Medulla oblongata (tissue), 1 donor: ENCODE measurements around the gene GRB7.
"Not testable (repeated sequence)": the region's sequence is repeated elsewhere in the genome, so short reads cannot be mapped to it uniquely, and the experiment has no call there.

Source experiments
- DNase-seq: peaks from one replicate; pipeline ENCODE4 v3.0.0-alpha.2; 2015; ENCODE audit errors: extremely low spot score

Gene GRB7

GRCh38 chr17:39732586-39732985 is 5.2 kb upstream of the GRB7 start:
- DNase-seq, result no peak

DNA sequence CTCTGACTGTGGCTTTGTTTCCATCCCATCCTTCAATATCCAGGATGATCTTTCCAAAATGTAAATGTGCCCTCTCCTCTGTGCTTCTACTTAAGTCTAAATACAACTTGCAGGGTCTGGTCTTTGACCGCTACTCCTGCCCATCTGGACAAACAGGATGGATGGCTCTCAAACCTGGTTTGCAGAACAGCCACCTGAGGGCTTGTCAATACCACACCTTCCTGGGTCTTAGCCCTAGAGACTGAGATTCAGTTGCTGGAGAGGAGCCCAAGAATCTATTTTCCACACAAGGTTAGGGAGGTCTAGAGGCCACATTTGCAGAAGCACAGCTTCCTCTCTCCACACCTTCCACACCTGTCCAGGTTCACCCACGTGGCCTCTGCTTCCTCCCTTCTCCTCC is 1.9 kb upstream of the GRB7 start:
- DNase-seq, result no peak

DNA sequence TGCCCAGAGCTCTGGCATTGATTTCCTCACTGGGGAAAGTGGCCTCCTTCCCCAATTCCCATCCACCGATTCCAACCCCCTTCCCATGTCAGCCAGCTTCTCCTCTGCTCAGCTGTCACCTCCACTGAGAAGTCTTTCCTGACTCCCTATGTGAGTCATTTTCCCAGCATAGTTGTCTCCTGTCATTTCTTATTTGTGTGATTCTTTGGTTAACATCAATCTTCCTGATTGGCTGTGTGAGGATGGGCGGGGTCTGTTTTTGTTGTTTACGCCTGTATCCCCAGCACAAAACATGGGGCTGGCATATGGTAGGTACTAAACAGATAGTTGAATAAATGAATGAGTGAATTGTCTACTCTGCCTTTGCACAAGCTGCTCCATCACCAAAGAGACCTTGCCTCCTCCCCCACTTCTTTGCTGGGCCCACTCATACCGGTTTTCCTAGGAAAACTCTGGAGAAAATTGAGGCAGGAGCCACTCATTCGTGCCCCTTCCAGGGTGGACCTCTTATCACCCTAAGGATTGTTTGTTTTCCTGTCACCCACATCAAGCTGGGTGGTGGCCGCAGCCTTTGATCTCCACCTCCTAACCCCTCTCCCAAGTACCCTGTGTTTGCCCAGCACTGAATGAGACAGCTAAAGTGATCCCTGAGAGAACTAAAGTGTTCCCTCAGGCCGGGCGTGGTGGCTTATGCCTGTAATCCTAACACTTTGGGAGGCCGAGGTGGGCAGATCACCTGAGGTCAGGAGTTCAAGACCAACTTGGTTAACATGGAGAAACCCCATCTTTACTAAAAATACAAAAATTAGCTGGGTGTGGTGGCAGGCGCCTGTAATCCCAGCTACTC is 1.2 kb upstream of the GRB7 start:
- no peak for DNase-seq

DNA sequence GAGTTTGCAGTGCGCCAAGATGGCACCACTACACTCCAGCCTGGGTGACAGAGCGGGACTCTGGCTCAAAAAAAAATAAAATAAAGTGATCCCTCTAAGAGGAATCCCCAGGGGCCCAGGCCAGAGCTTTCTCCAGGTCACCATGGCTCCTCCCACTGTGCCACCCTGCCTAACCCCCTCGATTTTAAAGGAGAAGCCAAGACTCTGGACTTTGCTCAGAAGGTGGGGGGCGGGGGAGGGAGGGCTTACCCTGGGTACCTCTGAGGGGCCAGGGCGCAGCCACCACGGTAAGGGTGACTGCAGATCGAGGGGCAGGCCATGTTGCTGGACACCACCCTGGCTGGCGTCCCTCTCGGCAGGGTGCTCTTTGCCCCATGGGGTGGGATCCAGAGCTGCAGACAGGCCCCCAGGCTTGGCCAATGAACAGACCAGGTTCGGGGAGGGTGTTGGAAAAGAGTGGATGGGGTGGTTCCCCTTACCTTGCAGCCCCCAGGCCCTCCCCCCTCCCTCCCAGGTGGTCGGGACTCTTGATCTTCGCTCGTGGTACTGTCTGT is 455 bp upstream of the GRB7 start:
- no peak for DNase-seq

DNA sequence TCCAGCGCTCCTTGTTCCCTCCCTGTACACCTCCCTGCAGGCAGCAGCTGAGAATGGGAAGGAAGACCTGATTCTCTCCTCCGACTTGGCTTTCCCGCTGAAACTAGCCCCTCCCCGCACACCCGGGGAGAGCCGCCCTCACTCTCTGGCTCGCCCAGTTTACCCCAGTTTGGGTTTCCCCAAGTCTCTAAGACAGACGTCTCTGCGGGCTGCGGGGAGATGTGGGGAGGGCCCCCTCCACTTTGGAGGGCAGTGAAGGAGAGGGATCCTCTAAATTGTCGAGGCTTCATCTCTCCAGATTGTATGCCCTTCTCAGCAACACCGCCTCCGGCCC is 797 bp downstream of the GRB7 start:
- no peak for DNase-seq

DNA sequence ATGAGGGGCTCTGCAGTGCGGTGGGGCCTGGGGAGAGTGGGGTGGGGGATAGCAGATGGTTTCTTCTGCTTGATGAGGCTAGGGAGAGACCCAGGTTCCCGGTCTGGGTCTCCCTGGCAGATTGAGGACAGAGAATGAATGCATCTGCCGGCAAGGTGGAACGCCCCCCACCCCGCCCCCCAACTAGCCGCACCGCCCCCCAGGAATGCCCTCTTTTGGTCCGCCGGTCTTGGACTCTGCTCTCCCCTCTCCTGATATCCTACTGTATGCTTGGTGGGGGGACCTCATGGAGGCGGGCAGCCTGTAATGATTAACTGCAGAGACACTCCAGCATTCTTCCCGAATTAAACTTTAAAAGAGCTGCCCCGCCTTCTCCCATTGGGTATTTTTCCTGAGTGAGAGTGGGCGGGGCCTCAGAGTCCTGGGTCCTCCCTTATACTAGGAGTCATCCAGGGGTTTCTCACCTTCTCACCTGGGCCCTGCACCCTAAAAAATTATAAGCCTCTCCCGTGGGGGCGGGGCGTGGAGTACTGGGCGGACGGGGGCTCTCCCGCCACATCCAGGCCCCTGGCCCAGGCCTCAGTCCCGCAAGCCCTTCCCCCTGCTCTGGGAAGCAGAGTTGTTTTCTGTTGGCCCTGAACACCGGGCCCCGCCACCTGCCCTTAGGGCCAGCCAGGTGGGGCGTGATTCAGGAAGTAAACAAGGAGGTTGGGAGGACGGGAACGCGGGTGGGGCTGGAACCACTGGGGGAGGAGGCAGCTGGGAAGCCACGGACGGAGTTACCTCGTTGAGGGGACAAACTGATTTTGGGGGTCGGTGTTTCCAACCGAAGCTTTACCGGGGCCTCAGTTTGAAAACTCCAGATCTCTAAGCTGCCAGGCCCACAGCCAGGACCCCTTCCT is 1.5 kb downstream of the GRB7 start:
- DNase-seq, result no peak

DNA sequence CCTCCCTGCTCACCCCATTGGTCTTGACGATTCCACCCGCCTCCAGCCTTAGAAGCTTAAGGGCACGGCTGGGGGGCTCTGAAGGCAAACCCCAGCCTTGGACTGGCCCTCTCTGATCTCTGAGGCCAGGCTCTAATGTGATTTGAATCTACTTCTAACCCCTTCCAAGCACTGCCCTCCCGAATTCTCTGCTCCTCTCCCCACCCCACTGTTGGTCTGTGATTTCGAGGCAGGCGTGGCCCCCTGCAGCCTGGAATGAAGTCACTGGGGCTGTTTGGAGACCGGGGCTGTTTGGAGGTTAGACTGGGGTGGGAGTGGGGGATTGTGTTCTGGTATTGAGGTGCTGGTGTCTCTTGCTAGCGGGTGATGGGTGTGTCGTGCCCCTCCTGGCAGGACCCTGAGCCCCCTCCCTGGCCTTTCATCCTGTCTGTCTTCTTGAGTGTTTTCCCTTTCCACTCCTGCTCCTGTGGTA is 2.2 kb downstream of the GRB7 start:
- DNase-seq, result no peak

DNA sequence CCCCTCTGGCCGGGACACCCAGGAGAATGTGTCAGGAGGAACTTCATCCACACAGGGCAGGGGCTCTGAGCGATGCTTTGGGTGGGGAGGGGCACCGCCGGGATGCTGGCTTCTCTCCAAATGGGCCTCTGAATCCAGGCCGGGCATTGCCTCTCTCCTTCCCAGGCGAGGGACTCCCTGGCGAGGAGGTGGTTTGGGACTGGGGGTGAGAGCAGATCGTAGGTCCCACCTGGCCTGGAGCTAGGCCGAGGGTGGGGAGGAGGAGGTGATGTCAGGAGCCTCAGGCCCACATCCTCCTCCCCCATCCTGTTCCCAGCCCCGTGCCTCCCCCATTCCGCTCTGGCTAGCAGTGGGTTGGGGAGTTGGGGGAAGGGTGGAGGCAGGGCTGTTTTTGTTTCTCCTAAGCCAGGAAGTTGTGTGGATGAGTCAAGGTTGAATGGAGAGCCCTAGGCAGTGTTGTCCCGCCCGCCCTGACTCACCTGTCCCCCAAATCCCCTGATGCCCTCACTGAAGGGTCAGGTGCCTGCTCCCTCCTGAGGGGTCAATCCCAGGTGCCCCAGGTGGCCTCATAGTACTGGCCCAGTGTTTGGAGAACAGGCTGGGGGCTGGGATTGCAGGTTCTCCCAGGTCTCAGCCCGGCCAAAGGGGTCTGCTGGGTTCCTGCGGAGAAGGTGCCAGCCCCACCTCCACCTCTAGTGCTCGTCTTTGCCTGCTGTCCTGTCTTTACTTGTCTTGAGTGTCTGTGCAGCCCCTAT is 2.8 kb downstream of the GRB7 start:
- DNase-seq, result no peak

DNA sequence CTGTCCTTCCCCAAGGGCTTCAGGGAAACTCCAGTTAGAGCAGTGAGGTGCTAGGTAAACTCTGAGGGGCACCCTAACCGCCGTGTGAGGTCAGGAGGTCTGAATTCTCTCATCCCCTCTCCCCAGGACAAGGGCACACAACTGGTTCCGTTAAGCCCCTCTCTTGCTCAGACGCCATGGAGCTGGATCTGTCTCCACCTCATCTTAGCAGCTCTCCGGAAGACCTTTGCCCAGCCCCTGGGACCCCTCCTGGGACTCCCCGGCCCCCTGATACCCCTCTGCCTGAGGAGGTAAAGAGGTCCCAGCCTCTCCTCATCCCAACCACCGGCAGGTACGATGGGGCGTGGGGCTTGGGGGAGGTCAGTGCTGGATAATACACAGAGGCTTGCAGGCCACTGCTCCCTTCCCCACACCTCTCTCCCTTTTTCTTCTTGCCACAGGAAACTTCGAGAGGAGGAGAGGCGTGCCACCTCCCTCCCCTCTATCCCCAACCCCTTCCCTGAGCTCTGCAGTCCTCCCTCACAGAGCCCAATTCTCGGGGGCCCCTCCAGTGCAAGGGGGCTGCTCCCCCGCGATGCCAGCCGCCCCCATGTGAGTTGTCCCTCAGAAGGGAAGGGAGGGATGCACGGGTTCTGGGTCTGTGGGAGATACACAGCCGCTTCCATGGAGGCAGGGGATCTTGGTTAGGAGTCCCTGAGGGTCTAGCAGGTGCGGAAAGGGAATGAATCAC is 4.6 kb downstream of the GRB7 start:
- DNase-seq, result no peak

DNA sequence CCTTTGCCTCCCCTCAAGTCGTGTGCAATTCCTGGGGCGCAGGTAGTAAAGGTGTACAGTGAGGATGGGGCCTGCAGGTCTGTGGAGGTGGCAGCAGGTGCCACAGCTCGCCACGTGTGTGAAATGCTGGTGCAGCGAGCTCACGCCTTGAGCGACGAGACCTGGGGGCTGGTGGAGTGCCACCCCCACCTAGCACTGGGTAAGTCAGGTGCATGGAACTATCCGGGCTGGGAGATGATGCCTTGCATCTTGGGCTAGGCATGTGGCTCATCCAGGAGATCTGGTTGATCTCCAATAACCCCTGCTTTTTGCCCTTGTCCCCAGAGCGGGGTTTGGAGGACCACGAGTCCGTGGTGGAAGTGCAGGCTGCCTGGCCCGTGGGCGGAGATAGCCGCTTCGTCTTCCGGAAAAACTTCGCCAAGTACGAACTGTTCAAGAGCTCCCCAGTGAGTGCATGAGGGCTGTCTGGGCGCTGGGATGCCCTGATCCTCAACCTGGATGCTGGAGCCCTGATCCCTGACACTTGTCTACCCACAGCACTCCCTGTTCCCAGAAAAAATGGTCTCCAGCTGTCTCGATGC is 5.2 kb downstream of the GRB7 start:
- DNase-seq, result no peak

GRCh38 chr17:39744075-39744835 is 6.5 kb downstream of the GRB7 start:
- DNase-seq, result no peak

DNA sequence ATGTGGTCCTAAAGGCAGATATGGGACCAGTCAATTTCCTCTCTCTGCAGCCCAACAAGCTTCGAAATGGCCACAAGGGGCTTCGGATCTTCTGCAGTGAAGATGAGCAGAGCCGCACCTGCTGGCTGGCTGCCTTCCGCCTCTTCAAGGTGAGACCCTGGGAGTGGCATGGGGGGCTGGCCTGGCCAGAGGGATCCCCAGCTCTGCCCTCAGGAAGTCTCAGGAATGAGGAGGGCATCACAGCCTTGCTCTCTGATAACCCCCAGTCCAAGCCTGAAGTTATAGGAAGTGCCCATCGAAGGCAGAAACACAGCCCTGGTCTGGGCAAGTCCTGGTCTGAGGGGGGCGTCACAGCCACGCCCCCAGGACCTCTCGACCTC is 7.1 kb downstream of the GRB7 start:
- no peak for DNase-seq

GRCh38 chr17:39745335-39746144 is 7.8 kb downstream of the GRB7 start:
- DNase-seq, result no peak

- DNase-seq, result no peak
Observed at GRCh38 chr17:39746145-39746461, 8.4 kb downstream of the GRB7 start.

GRCh38 chr17:39747745-39748144 is 10.0 kb downstream of the GRB7 start:
- no peak for DNase-seq

DNA sequence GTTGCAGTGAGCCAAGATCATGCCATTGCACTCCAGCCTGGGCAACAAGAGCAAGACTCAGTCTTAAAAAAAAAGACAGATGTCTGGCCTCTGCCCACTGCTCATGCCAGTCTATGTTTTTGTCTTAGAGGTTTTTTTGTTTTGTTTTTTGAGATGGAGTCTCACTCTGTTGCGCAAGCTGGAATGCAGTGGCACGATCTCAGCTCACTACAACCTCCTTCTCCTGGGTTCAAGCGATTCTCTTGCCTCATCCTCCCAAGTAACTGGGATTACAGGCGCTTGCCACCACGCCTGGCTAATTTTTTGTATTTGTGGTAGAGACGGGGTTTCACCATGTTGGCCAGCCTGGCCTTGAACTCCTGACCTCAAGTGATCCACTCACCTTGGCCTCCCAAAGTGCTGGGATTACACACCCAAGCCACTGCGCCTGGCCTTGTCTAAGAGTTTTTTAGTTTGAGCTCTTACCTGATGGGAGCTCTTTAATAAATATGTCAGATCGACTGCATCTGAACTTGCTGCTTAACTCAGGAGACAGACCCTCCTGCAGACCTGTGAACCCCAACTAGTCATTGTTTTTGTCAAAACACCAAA is 10.8 kb downstream of the GRB7 start:
- DNase-seq, result not testable (repeated sequence)

DNA sequence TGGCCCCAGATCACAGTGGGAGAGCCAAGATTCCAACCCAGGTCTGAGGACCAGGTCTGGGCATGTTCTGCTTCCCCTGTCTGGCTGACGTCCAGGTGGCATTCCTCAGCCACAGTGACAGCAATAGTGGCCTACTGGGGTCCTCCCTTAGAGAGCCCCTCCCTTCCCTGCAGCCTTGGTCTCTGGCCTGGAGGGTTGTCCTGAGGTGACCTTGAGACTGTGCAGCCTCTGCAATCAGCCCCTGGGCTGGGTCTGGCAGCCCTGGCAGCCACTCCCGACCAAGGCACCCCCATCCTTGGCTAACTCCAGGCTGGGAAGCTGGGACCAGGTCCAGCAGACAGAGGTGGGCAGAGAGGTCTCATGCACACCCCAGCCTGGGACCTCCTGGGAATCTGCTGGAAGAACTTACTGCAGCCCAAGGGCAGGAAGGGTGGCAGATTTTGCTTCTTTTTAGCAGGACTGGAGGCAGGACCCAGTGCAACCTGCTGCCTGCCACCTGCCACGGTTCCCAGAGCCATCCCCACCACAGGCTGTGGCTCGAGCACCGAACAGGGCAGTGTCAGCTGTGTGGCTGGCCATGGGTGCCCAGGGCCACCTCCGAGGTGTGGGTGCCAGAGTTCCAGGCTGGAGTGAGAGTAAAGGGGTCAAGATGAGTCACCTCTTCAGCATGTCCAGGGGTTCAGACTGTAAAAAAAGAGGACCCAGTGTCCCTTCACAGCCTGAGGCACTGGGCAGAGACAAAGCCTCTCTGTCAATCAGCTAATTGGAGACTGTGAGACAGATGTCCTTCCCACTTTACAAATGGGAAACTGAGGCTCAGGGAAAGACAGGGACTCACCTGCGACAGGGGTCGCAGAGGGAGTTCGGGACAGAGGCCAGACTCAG is 12.6 kb downstream of the GRB7 start:
- no peak for DNase-seq

GRCh38 chr17:39751016-39751543 is 13.3 kb downstream of the GRB7 start:
- no peak for DNase-seq
